Posterior vena cava (tissue), 2 donors: Measurements from ENCODE around the gene PDE4D. TPM values are rescaled to one million over a fixed set of nuclear protein-coding genes. Genes with fewer than 3 reads are reported as not detected.

Source experiments
- DNase-seq: peaks from one replicate; pipeline ENCODE4 v3.0.0-alpha.2; 2020; ENCODE audit warnings: low spot score
- intact Hi-C, 2 donors: fragments of 100-400 bp; cut with DNase I; formaldehyde crosslinking; loops; one replicate each; pipeline versions ENCODE4 v1.14.1 to v1.14.2; 2022 to 2023
- microRNA-seq, 2 donors: library from miRNA; unstranded; fragments of <30 nt; microRNA quantifications; one replicate each; pipeline ENCODE4 v1.2.0, GENCODE V29; 2020 to 2021; ENCODE audit warnings: borderline microRNAs expressed in 2 of 2
- total RNA-seq, 2 donors: library from RNA; stranded (reverse); fragmentation: NEBNext Ultra II Directional; extraction: Animal tissue kit (Norgen Biotek cat#: 25700); gene quantifications; one replicate each; pipeline ENCODE4 v1.2.1, GENCODE V29; 2021
- donor health status: DM: yes; HTN: yes; CAD: no.
- donor health status: DM: yes; HTN: yes; CAD: no.

Gene PDE4D
- total RNA-seq, 2 donors from 2014 or later, result 72.4 to 106 TPM

- DNase-seq, result no peak
Measured at GRCh38 chr5:58921159-58921558, 972.4 kb downstream of the PDE4D start.

DNA sequence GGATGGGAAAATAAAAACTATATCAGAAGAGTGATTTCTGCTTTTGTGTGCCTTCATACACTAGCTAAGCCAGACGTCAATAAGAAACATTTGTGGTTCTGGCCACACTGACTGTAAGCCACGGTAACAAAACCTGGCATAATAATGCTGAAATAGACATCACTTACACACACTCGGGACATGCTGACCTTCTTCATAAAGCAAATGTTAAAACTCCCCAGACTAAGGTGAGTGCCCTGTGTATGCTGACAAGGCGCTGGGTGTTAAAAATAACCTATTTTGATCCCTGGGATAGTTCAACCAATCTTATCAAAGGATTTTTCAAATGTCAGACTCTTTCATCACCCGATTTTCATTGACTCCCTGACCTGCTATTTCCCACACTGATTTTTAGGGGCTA lies 973.7 kb downstream of the PDE4D start:
- no peak for DNase-seq
- intact Hi-C loops, result no loop called here

More at GRCh38 chr5:58921159-58921558, 972.4 kb downstream of the PDE4D start:
- intact Hi-C loops, result no loop called here

Small RNA genes within 50 kb of the gene (microRNA-seq; reads per million reads assigned to microRNA genes)
- 21.3 to 36.0 reads per million in 2 donors for gene MIR582
